Activated CD8-positive, alpha-beta T cell treated with anti-CD3 and anti-CD28 coated beads, Interleukin-2, amount 10 ng/mL, durations not matched to agents 7 days and 5 days (primary cell): ENCODE measurements around the gene CELF6. TPM values are rescaled to one million over a fixed set of nuclear protein-coding genes. Genes with fewer than 3 reads are reported as not detected.

ENCODE experiments used
- ATAC-seq: fragments of 150-1000 bp; cut with Tn5 transposase; one replicate; pipeline ENCODE4 v1.10.0; 2021; ENCODE audit warnings: moderate library complexity
- CTCF ChIA-PET: fragments of 350-600 bp; sonication (Branson Sonifier 250); formaldehyde crosslinking; loops from one replicate; lab custom pipeline; 2021; ENCODE audit warnings: antibody characterized with exemption; lab: Charles Lee
- POLR2A ChIA-PET: fragments of 350-600 bp; sonication (Branson Sonifier 250); formaldehyde crosslinking; loops from one replicate; lab custom pipeline; 2021; ENCODE audit warnings: antibody characterized with exemption; lab: Charles Lee
- DNase-seq: peaks from one replicate; pipeline ENCODE4 v3.0.0-alpha.2; 2020
- H3K27ac Mint-ChIP-seq: one replicate; pipeline ENCODE4 v1.8.0; 2021; ENCODE audit warnings: mild to moderate bottlenecking, mixed read lengths
- H3K27me3 Mint-ChIP-seq: one replicate; pipeline ENCODE4 v1.8.0; 2021; ENCODE audit warnings: low read depth, mixed read lengths
- H3K36me3 Mint-ChIP-seq: one replicate; pipeline ENCODE4 v1.8.0; 2021; ENCODE audit warnings: low read depth, mixed read lengths
- H3K4me1 Mint-ChIP-seq: one replicate; pipeline ENCODE4 v1.8.0; 2021; ENCODE audit warnings: low read depth, mixed read lengths
- H3K4me3 Mint-ChIP-seq: one replicate; pipeline ENCODE4 v1.8.0; 2021; ENCODE audit warnings: mild to moderate bottlenecking, mixed read lengths
- H3K9me3 Mint-ChIP-seq: one replicate; pipeline ENCODE4 v1.8.0; 2022; ENCODE audit warnings: mixed read lengths; ENCODE audit not compliant: insufficient read depth
- total RNA-seq, 2 experiments: library from RNA; stranded (reverse); gene quantifications; one replicate each; pipeline ENCODE4 v1.2.3, GENCODE V29; 2021

The CELF6 gene
- total RNA-seq, 2 experiments from 2014 or later, result 0.45 to 0.70 TPM

DNA sequence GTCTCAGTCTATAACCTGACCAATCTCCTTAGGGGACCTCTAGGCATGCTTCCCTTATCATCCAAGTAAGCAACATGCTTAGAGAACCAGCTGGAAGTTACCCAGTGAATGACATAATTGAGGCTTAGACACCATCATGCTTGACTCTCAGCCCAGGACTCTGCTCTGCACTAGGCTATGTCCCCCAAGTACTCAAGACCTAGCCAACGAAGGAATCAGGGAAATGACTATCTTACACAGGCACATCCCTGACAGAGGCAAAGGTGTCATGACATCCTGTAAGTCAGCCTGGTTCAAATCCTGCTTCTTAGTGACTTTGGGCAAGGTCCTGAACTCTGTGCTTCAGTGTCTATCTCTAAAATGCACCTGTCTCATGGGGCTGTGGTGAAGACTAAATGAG is 24.6 kb upstream of the CELF6 start:
- Mint-ChIP-seq H3K4me3 (no peak overlapping the region), H3K27ac (no peak overlapping the region)
- CTCF ChIA-PET, result no interaction called here

DNA sequence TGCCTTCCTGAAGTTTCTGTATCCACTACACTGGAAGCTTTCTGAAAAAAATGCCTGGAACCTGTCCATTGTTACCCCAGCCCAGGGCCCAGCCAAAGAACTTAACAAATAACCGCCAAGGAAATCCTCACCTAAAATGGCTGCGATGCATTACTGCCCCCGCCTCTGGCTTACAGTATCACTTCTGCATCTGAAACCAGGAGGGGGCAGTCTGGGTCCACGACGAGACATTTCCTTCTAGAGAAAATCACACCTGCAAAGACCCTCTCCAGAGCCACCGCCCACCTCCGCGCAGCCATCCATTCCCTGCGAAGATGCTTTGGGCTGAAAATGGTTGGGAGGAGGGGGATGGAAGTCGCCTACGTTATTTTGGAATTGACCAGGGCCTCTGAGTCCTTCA is 22.4 kb upstream of the CELF6 start:
- POLR2A ChIA-PET, result no interaction called here
- peaks cover 5% of the 10 kb centered on the region for H3K36me3 Mint-ChIP-seq

More for the DNA sequence above, 24.6 kb upstream of the CELF6 start:
- ATAC-seq, result no peak
- Mint-ChIP-seq H3K4me1 (no peaks in the 10 kb centered on the region), H3K27me3 (no peaks in the 10 kb centered on the region), H3K36me3 (peaks cover 13% of the 10 kb centered on the region), H3K9me3 (no peaks in the 10 kb centered on the region)
- DNase-seq, result no peak
- POLR2A ChIA-PET, result interaction anchor here (0.5 to 0.6 kb wide), 2 partner anchors 131 to 216 kb away, joined by 3 read pairs; no protein-coding TSS in a partner anchor

DNA sequence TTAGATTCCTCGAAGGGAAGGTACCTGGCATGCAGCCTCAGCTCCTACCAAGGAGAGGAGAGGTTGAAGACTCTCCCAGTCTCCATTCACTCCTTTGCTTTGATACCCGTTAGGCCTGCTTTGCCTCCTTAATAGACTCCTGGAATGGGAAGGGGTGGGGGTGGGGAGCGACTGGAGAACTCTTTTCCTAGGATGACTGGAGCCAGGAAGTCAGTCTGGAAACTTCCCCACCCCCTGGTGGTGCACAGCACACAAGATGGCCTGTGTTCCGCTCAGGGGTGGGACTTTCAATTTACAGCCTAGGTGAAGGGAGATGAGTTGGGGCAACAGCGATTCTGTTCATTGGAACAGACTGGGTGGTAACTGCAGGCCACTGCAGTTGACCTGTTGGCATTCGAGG is 21.4 kb upstream of the CELF6 start:
- POLR2A ChIA-PET, result no interaction called here
- Mint-ChIP-seq H3K27me3 (no peaks in the 10 kb centered on the region), H3K27ac (peak overlapping the region; percentile 71), H3K9me3 (no peaks in the 10 kb centered on the region), H3K4me3 (no peak overlapping the region), H3K4me1 (no peaks in the 10 kb centered on the region), H3K36me3 (peaks cover 5% of the 10 kb centered on the region)
- no peak for DNase-seq
- CTCF ChIA-PET, result interaction anchor here (0.9 to 1.9 kb wide), 3 partner anchors 19 to 121 kb away, joined by 3 to 5 read pairs (median 4); no protein-coding TSS in a partner anchor
- ATAC-seq, result no peak

More for the DNA sequence above, 22.4 kb upstream of the CELF6 start:
- Mint-ChIP-seq H3K27me3 (no peaks in the 10 kb centered on the region), H3K4me3 (no peak overlapping the region), H3K27ac (no peak overlapping the region), H3K9me3 (no peaks in the 10 kb centered on the region), H3K4me1 (no peaks in the 10 kb centered on the region)
- DNase-seq, result peak; percentile 65
- CTCF ChIA-PET, result interaction anchor here (1.9 kb wide), 1 partner anchor 18 kb away, joined by 5 read pairs; no protein-coding TSS in a partner anchor
- ATAC-seq, result peak; percentile 52

DNA sequence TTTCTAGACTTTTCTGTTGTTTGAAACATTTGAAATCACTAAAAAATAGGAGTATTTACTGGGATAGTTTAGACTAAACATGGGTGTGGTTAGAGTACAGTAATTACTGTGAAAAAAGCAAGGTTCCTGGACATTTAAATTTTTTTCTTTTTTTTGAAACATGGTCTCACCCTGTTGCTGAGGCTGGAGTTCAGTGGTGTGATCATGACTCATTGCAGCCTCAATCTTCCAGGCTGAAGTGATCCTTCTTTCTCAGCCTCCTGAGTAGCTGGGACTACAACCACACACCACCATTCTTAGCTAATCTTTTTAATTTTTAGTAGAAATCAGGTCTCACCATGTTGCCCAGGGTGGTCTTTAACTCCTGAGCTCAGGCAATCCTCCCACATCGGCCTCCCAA is 20.4 kb upstream of the CELF6 start:
- Mint-ChIP-seq H3K4me1 (no peaks in the 10 kb centered on the region), H3K27me3 (no peaks in the 10 kb centered on the region), H3K9me3 (no peaks in the 10 kb centered on the region), H3K4me3 (no peak overlapping the region), H3K36me3 (peaks cover 5% of the 10 kb centered on the region), H3K27ac (no peak overlapping the region)
- ChIA-PET POLR2A (no interaction called here), CTCF (interaction anchor here (0.9 to 1.8 kb wide), 3 partner anchors 28 to 330 kb away, joined by 3 to 4 read pairs (median 4); no protein-coding TSS in a partner anchor)
- ATAC-seq (no peak), DNase-seq (no peak)

DNA sequence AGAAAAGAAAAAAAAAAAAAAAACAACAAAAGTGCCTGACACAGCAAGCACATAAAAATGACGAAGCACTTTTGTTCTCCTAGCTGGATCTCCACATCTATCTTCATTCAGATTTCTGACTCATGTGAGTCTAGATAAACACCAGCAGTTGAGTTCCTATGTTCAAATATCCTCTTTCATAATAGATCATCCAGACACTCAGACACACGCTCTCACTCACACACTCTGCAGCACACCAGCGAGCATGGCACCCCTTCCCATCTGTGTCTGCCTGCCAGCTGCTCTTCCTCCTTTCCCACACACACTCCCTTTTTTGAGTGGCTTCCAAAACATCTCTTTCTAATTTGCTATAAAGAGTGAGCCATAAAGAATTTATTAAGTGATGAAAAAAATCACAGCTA is 19.8 kb upstream of the CELF6 start:
- no peak overlapping the region for H3K4me3 Mint-ChIP-seq
- H3K27ac Mint-ChIP-seq, result no peak overlapping the region
- no peaks in the 10 kb centered on the region for H3K27me3 Mint-ChIP-seq
- no peak for DNase-seq
- H3K36me3 Mint-ChIP-seq, result peaks cover 5% of the 10 kb centered on the region
- no peak for ATAC-seq
- H3K9me3 Mint-ChIP-seq, result no peaks in the 10 kb centered on the region
- H3K4me1 Mint-ChIP-seq, result no peaks in the 10 kb centered on the region
- POLR2A ChIA-PET, result no interaction called here
- CTCF ChIA-PET, result interaction anchor here (1.8 kb wide), 1 partner anchor 331 kb away, joined by 4 read pairs; no protein-coding TSS in a partner anchor

DNA sequence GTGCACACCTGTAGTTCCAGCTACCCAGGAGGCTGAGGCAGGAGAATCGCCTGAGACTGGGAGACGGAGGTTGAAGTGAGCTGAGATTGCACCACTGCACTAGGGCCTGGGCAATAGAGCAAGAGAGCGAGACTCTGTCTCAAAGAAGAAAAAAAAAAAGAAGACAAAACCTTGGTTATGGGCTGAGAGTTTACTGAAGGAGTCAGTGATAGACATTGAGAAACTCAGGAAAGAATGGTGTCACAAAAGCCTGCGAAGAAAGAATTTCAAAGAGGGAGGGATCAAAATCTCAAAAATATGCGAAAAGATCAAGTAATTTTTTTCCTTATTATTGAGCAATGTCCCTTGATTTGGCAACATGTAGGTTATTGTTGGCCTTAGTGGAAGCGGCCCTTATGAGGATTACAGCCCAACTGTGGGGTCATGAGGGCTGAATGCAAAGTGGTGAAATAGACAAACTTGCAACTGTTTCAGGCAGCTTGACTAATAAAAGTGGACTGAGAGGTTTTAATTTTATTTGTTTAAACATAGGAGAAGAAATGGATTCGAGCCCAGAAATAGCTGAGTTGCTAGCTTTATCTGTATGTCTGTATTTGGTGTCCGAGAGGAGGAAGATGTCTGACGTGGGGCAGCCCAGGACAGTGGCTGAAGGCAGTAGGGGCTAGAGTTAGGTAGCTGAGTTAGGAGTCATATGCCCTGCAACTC is 18.8 kb upstream of the CELF6 start:
- ChIA-PET POLR2A (no interaction called here), CTCF (no interaction called here)
- peaks cover 5% of the 10 kb centered on the region for H3K36me3 Mint-ChIP-seq
- DNase-seq, result no peak
- H3K27ac Mint-ChIP-seq, result no peak overlapping the region
- H3K9me3 Mint-ChIP-seq, result no peaks in the 10 kb centered on the region
- ATAC-seq, result no peak
- no peaks in the 10 kb centered on the region for H3K27me3 Mint-ChIP-seq
- no peak overlapping the region for H3K4me3 Mint-ChIP-seq
- H3K4me1 Mint-ChIP-seq, result no peaks in the 10 kb centered on the region

DNA sequence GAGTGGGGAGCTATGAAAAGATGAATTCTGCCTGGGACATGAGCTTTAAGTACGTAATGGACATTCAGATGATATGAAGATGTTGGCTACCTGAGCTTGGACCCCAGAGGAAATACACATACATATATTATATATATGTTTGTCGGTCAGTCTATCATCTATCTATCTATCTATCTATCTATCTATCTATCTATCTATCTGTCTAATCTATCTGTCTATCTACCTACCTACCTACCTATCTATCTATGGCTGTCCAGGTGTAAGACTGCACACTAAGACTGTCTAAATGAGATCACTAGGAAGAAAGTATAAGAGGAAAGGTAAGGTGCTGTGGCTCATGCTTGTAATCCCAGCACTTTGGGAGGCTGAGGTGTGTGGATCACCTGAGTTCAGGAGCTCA is 18.2 kb upstream of the CELF6 start:
- CTCF ChIA-PET, result no interaction called here
- ATAC-seq (no peak), DNase-seq (no peak)
- Mint-ChIP-seq H3K9me3 (no peaks in the 10 kb centered on the region), H3K4me3 (no peak overlapping the region), H3K36me3 (peaks cover 5% of the 10 kb centered on the region), H3K27ac (no peak overlapping the region), H3K4me1 (no peaks in the 10 kb centered on the region), H3K27me3 (no peaks in the 10 kb centered on the region)
- POLR2A ChIA-PET, result no interaction called here

DNA sequence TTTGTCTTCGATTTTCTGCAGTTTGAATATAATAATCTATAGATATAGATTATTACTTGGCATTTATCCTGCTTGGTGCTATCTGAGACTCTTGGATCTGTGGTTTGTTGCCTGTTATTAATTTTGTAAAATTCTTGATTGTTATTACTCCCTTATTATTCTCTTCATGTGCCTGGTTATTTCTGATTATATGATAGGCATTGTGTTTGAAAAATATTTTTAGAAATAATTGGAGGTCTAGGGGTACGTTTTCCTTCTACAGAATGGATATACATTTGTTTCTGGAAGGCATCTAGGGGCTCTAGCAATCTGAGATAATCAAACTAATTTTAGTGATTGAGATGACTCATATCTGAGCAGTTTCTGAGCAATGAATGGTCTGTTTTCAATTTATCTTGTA is 14.9 kb upstream of the CELF6 start:
- DNase-seq, result no peak
- H3K36me3 Mint-ChIP-seq, result peaks cover 5% of the 10 kb centered on the region
- H3K9me3 Mint-ChIP-seq, result no peaks in the 10 kb centered on the region
- H3K4me3 Mint-ChIP-seq, result no peak overlapping the region
- POLR2A ChIA-PET, result no interaction called here
- CTCF ChIA-PET, result no interaction called here
- no peaks in the 10 kb centered on the region for H3K27me3 Mint-ChIP-seq
- H3K27ac Mint-ChIP-seq, result no peak overlapping the region
- no peaks in the 10 kb centered on the region for H3K4me1 Mint-ChIP-seq
- ATAC-seq, result no peak

DNA sequence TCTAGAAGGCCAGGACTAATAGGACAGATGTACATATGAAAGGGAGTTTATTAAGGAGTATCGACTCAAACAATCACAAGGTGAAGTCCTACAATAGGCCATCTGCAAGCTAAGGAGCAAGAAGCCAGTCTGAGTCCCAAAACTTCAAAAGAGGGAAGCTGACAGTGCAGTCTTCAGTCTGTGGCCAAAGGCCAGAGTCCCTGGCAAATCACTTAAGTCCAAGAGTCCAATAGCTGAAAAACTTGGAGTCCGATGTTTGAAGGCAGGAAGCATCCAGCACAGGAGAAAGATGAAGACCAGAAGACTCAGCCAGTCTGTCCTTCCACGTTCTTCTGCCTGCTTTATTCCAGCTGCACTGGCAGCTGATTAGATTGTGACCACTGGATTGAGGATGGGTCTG is 11.1 kb upstream of the CELF6 start:
- ATAC-seq (no peak), DNase-seq (no peak)
- Mint-ChIP-seq H3K27me3 (no peaks in the 10 kb centered on the region), H3K4me1 (no peaks in the 10 kb centered on the region), H3K27ac (no peak overlapping the region), H3K4me3 (no peak overlapping the region), H3K36me3 (peaks cover 9% of the 10 kb centered on the region), H3K9me3 (no peaks in the 10 kb centered on the region)
- ChIA-PET CTCF (no interaction called here), POLR2A (interaction anchor here (0.5 kb wide), 1 partner anchor 45 kb away, joined by 3 read pairs; the partner anchor contains the start of gene HEXA)

DNA sequence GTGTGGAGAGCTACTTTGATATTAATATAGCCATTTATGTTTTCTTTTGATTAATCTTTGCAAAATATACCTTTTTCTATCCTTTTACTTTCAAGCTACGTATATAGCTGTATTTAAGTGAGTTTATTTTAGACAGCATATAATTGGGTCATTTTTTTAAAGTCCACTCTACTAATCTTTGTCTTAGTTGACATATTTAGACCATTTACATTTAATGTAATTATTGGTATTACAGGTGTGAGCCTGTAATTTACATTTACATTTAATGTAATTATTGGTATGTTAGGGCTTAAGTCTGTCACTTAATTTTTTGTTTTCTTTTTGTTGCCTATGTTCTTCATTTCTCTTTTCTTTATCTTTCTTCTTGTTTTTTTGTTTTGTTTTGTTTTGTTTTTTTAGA is 3.8 kb upstream of the CELF6 start:
- Mint-ChIP-seq H3K36me3 (peaks cover 14% of the 10 kb centered on the region), H3K27me3 (peaks cover 17% of the 10 kb centered on the region), H3K4me3 (no peak overlapping the region), H3K4me1 (peaks cover 16% of the 10 kb centered on the region), H3K9me3 (no peaks in the 10 kb centered on the region), H3K27ac (no peak overlapping the region)
- POLR2A ChIA-PET, result no interaction called here
- ATAC-seq, result no peak
- CTCF ChIA-PET, result interaction anchor here (1.2 to 2.1 kb wide), 2 partner anchors 11 to 13 kb away, joined by 3 to 10 read pairs; no protein-coding TSS in a partner anchor
- DNase-seq, result no peak

DNA sequence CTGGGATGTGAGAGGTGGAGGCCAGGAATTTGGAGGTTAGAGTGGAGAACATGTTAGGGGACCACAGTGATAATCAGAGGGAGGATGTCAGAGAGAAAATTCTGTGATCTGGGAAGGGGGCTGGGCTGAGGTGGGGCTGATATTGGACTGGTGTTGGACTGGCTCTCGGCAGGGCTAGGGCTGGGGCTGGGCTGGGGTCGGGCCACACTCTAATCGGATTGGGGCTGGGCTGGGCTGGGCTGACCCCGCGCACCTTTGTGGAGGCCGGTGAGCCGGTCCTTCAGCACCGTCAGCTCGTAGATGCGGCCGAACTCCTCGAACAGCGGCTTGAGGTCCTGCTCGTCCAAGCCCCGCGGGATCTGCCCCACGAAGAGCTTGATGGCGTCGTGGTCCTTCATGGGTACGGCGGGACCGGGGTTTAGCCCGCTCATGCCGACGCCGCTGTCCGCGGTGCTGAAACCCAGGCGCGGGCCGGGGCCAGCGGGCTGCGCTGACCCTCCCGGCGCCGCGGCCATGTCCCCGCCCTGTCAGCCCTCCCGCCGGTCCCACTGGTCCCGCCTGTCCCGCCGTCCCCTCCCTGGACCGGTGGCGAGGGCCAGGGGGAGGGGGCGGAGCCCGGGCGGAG is 485 bp downstream of the CELF6 start:
- ATAC-seq (peak; percentile 73), DNase-seq (peak; percentile 62)
- Mint-ChIP-seq H3K27ac (no peak overlapping the region), H3K27me3 (peaks cover 29% of the 10 kb centered on the region), H3K4me1 (peaks cover 20% of the 10 kb centered on the region), H3K9me3 (no peaks in the 10 kb centered on the region), H3K4me3 (peak overlapping the region; percentile 26), H3K36me3 (peaks cover 2% of the 10 kb centered on the region)
- CTCF ChIA-PET, result interaction anchor here (1.3 kb wide), 1 partner anchor 352 kb away, joined by 3 read pairs; no protein-coding TSS in a partner anchor
- POLR2A ChIA-PET, result interaction anchor here (1.4 kb wide), 1 partner anchor 154 kb away, joined by 7 read pairs; the partner anchor contains the start of gene ARIH1

DNA sequence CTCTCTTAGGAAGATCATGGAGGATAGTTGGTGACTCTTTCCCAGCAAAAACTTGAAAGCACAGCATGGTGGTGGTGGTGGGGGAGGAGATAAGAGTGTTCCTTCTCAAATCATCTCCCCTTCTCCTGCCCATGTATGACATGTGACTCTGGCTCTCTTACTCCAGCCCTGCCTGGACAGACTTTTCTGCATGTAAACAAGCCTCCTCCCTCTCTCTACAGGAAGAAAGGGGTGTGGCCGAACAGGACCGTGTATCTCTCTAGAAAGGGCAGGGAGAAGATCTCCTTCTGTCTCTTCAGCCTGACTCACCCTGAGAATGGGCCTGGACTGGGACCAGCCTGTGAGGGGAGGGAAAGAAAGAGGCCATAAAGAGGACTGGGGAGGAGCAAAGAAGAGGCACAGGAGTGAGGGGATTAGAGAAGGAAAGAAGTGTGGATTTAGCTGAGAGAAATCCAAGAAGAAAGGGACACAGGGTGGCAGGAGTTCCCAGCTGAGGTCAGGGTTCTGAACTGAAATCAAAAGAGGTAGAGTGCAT is 1.5 kb downstream of the CELF6 start:
- CTCF ChIA-PET, result no interaction called here
- Mint-ChIP-seq H3K9me3 (no peaks in the 10 kb centered on the region), H3K36me3 (no peaks in the 10 kb centered on the region), H3K27ac (no peak overlapping the region), H3K4me1 (peaks cover 20% of the 10 kb centered on the region), H3K27me3 (peaks cover 29% of the 10 kb centered on the region), H3K4me3 (peak overlapping the region; percentile 26)
- DNase-seq (no peak), ATAC-seq (no peak)
- POLR2A ChIA-PET, result interaction anchor here (0.5 kb wide), 1 partner anchor 50 kb away, joined by 3 read pairs; no protein-coding TSS in a partner anchor
